GM12878 (cell line): Measurements from ENCODE around the gene TOP1. TPM values are rescaled to one million over a fixed set of nuclear protein-coding genes. Genes with fewer than 3 reads are reported as not detected.

Experiments used
- BCL11A ChIP-seq: IDR thresholded peaks from 2 replicates; pipeline ENCODE4 v1.6.1; 2011; ENCODE audit warnings: low read depth, low read length
- CBFB ChIP-seq: IDR thresholded peaks from 2 replicates; pipeline ENCODE4 v1.6.1; 2016; ENCODE audit warnings: antibody characterized with exemption, low read depth
- CHD1 ChIP-seq: IDR thresholded peaks from 2 replicates; pipeline ENCODE4 v1.6.1; 2012; ENCODE audit warnings: low read depth, low read length, improper control_type of control experiment
- HCFC1 ChIP-seq: fragments of 150-350 bp; IDR thresholded peaks from 2 replicates; pipeline ENCODE4 v1.6.1; 2014; ENCODE audit warnings: low read length
- HDGF ChIP-seq: fragments of 450-650 bp; IDR thresholded peaks from 2 replicates; pipeline ENCODE4 v1.6.1; 2016; ENCODE audit warnings: antibody characterized with exemption
- IKZF2 ChIP-seq, 2 experiments: fragments of 450-650 bp; IDR thresholded peaks; 2 replicates each; pipeline ENCODE4 v1.6.1; 2017; ENCODE audit warnings: mild to moderate bottlenecking in 2 of 2, moderate library complexity in 2 of 2
- JUNB ChIP-seq: IDR thresholded peaks from 2 replicates; pipeline ENCODE4 v1.6.1; 2016; ENCODE audit warnings: antibody characterized with exemption, mild to moderate bottlenecking
- MEF2B ChIP-seq: fragments of 450-650 bp; IDR thresholded peaks from 2 replicates; pipeline ENCODE4 v1.6.1; 2018; ENCODE audit warnings: mild to moderate bottlenecking, moderate library complexity; ENCODE audit not compliant: partially characterized antibody, poor library complexity, severe bottlenecking
- MXI1 ChIP-seq: fragments of 150-350 bp; IDR thresholded peaks from 2 replicates; pipeline ENCODE4 v1.6.1; 2011; ENCODE audit warnings: low read depth, mild to moderate bottlenecking, inconsistent platforms, low read length, improper control_type of control experiment
- NR2C1 ChIP-seq: fragments of 450-650 bp; IDR thresholded peaks from 2 replicates; pipeline ENCODE4 v1.6.1; 2017; ENCODE audit warnings: antibody characterized with exemption, mild to moderate bottlenecking, moderate library complexity
- NR2F1 ChIP-seq: fragments of 450-650 bp; conservative IDR thresholded peaks from 2 replicates; pipeline ENCODE4 v1.6.1; 2017; ENCODE audit warnings: mild to moderate bottlenecking
- PAX8 ChIP-seq: fragments of 450-650 bp; IDR thresholded peaks from 2 replicates; pipeline ENCODE4 v1.6.1; 2017; ENCODE audit warnings: mild to moderate bottlenecking, moderate library complexity
- PML ChIP-seq: IDR thresholded peaks from 2 replicates; pipeline ENCODE4 v1.6.1; 2012; ENCODE audit warnings: low read length, inconsistent platforms
- POLR2A ChIP-seq: IDR thresholded peaks from 2 replicates; pipeline ENCODE4 v1.6.1; 2011; ENCODE audit warnings: low read depth, mild to moderate bottlenecking, low read length
- POLR2AphosphoS2 ChIP-seq: IDR thresholded peaks from 2 replicates; pipeline ENCODE4 v1.6.1; 2011; ENCODE audit warnings: low read depth, mild to moderate bottlenecking, low read length, improper control_type of control experiment, moderate library complexity
- RUNX3 ChIP-seq: IDR thresholded peaks from 2 replicates; pipeline ENCODE4 v1.6.1; 2012; ENCODE audit warnings: low read length, inconsistent platforms
- SP1 ChIP-seq: IDR thresholded peaks from one replicate; pipeline ENCODE4 v1.6.1; 2011; ENCODE audit warnings: low read depth, low read length
- TCF7 ChIP-seq: IDR thresholded peaks from 2 replicates; pipeline ENCODE4 v1.6.1; 2014; ENCODE audit warnings: antibody characterized with exemption, borderline replicate concordance
- YY1 ChIP-seq: IDR thresholded peaks from 2 replicates; pipeline ENCODE4 v1.6.1; 2011; ENCODE audit warnings: low read depth, mild to moderate bottlenecking, low read length
- ZBED1 ChIP-seq: IDR thresholded peaks from 2 replicates; pipeline ENCODE4 v1.6.1; 2016; ENCODE audit warnings: borderline replicate concordance
- ZNF274 ChIP-seq: IDR thresholded peaks from one replicate; pipeline ENCODE4 v1.8.0; 2011; ENCODE audit not compliant: insufficient read length, insufficient read depth
- ZSCAN29 ChIP-seq: fragments of 450-650 bp; IDR thresholded peaks from 2 replicates; pipeline ENCODE4 v1.6.1; 2017; ENCODE audit warnings: mild to moderate bottlenecking, moderate library complexity
- polyA plus RNA-seq, 11 experiments: library from polyadenylated mRNA; depleted of rRNA in 4 of 11; unstranded in 6 of 11; stranded (reverse) in 5 of 11; fragments of >200 nt; fragmentation: Nextera tagmentation in 4 of 11; fragmentation: Illumina TruSeq in 1 of 11; extraction: Ambion mirVana in 4 of 11; extraction: Trizol in 1 of 11; gene quantifications; 1 replicate in 1 of 11; 2 replicates in 10 of 11; pipeline versions ENCODE4 v1.2.1 to v1.2.3, GENCODE V29; 2011 to 2016; ENCODE audit warnings: inconsistent platforms in 2 of 11, missing spikeins in 2 of 11, low read depth in 1 of 11
- total RNA-seq, 4 experiments: library from RNA; depleted of rRNA in 3 of 4; stranded (reverse); fragments of >200 nt in 3 of 4; fragmentation: Illumina TruSeq in 1 of 4; extraction: Trizol in 1 of 4; gene quantifications; 2 replicates each; pipeline versions ENCODE4 v1.2.1 to v1.2.3, GENCODE V29; 2013 to 2021
- TF ChIP-seq, protein P1 (sequence below): fragments of 450-650 bp; IDR thresholded peaks from 2 replicates; pipeline ENCODE4 v1.6.1; 2017; ENCODE audit warnings: mild to moderate bottlenecking, moderate library complexity
- TF ChIP-seq, protein P2 (sequence below): fragments of 450-650 bp; IDR thresholded peaks from 2 replicates; pipeline ENCODE4 v1.6.1; 2017; ENCODE audit warnings: low read depth, mild to moderate bottlenecking, moderate library complexity
- TF ChIP-seq, protein P3 (sequence below): IDR thresholded peaks from 2 replicates; pipeline ENCODE4 v1.6.1; 2011; ENCODE audit warnings: low read depth, low read length, improper control_type of control experiment, borderline replicate concordance
- TF ChIP-seq, protein P4 (sequence below): fragments of 450-650 bp; IDR thresholded peaks from 2 replicates; pipeline ENCODE4 v1.6.1; 2017; ENCODE audit warnings: borderline replicate concordance

TOP1 gene
- total and polyA plus RNA-seq, 10 of the 15 experiments (the other 5 are each of a cell fraction or from before 2014, with no cell fraction given), result 21.5 to 128 (median 47.3) TPM

DNA sequence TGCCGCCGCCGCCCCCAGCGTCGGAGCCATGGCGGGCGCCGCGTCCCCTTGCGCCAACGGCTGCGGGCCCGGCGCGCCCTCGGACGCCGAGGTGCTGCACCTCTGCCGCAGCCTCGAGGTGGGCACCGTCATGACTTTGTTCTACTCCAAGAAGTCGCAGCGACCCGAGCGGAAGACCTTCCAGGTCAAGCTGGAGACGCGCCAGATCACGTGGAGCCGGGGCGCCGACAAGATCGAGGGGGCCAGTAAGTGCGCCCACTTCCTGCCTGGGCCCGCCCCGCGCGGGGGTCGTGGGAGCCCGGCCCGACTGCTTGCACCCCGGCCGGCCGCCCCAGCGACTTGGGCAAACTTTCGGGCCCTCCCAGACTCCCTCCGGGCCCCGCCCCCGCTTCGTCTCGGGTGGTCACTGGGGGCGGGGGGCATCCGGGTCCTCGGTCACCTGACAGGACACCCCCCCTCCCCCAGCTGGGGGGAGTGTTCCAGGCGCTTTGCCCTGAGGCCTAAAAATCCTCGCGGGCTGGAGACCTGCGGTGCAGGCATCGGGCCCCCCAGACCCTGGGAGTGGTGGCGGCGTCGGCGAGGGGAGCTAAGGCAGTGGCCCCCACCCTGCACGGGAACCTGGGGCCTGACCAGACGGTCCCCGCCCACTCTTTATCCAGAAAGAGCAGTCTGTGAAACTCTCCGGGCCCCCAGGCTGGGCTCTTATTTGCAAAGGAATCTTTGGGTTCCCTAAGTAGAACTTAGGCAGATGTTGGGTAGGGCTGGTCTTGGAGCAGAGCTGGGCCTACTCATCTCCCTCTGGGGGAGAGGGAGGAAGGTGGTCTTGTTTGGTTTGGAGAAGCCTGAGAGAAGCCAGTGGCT lies 109.2 kb downstream of the TOP1 start (continued):
- TF ChIP-seq, protein P1, sequence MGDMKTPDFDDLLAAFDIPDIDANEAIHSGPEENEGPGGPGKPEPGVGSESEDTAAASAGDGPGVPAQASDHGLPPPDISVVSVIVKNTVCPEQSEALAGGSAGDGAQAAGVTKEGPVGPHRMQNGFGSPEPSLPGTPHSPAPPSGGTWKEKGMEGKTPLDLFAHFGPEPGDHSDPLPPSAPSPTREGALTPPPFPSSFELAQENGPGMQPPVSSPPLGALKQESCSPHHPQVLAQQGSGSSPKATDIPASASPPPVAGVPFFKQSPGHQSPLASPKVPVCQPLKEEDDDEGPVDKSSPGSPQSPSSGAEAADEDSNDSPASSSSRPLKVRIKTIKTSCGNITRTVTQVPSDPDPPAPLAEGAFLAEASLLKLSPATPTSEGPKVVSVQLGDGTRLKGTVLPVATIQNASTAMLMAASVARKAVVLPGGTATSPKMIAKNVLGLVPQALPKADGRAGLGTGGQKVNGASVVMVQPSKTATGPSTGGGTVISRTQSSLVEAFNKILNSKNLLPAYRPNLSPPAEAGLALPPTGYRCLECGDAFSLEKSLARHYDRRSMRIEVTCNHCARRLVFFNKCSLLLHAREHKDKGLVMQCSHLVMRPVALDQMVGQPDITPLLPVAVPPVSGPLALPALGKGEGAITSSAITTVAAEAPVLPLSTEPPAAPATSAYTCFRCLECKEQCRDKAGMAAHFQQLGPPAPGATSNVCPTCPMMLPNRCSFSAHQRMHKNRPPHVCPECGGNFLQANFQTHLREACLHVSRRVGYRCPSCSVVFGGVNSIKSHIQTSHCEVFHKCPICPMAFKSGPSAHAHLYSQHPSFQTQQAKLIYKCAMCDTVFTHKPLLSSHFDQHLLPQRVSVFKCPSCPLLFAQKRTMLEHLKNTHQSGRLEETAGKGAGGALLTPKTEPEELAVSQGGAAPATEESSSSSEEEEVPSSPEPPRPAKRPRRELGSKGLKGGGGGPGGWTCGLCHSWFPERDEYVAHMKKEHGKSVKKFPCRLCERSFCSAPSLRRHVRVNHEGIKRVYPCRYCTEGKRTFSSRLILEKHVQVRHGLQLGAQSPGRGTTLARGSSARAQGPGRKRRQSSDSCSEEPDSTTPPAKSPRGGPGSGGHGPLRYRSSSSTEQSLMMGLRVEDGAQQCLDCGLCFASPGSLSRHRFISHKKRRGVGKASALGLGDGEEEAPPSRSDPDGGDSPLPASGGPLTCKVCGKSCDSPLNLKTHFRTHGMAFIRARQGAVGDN, result peak; percentile 8; the same call in 1 of the 2 replicates
- TF ChIP-seq, protein P2, sequence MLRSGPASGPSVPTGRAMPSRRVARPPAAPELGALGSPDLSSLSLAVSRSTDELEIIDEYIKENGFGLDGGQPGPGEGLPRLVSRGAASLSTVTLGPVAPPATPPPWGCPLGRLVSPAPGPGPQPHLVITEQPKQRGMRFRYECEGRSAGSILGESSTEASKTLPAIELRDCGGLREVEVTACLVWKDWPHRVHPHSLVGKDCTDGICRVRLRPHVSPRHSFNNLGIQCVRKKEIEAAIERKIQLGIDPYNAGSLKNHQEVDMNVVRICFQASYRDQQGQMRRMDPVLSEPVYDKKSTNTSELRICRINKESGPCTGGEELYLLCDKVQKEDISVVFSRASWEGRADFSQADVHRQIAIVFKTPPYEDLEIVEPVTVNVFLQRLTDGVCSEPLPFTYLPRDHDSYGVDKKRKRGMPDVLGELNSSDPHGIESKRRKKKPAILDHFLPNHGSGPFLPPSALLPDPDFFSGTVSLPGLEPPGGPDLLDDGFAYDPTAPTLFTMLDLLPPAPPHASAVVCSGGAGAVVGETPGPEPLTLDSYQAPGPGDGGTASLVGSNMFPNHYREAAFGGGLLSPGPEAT, result no peak; the same call in 1 of the 2 replicates
- TF ChIP-seq HCFC1, result no peak
- TF ChIP-seq PML, result peak; percentile 38; the same call in 1 of the 2 replicates
- TF ChIP-seq, protein P3, sequence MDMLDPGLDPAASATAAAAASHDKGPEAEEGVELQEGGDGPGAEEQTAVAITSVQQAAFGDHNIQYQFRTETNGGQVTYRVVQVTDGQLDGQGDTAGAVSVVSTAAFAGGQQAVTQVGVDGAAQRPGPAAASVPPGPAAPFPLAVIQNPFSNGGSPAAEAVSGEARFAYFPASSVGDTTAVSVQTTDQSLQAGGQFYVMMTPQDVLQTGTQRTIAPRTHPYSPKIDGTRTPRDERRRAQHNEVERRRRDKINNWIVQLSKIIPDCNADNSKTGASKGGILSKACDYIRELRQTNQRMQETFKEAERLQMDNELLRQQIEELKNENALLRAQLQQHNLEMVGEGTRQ, result peak; percentile 38
- 0 out of 2 replicates have a peak, but pooled peaks have one; percentile 40 for TF ChIP-seq MXI1
- no peak for TF ChIP-seq RUNX3
- TF ChIP-seq HDGF, result no peak
- TF ChIP-seq POLR2A, result peak; percentile 60; the same call in 1 of the 2 replicates
- 0 out of 4 replicates have a peak, but pooled peaks of 1 of the 2 experiments have one; percentile 13 for TF ChIP-seq IKZF2 (IDR thresholded peaks at IDR 0.05)
- no peak for TF ChIP-seq CBFB
- no peak for TF ChIP-seq CHD1
- peak; percentile 88 for TF ChIP-seq NR2C1
- TF ChIP-seq TCF7, result no peak
- TF ChIP-seq POLR2AphosphoS2, result no peak
- no peak for TF ChIP-seq ZSCAN29
- no peak for TF ChIP-seq ZNF274
- peak; percentile 25 for TF ChIP-seq MEF2B
- no peak for TF ChIP-seq JUNB
- peak; percentile 14 for TF ChIP-seq SP1
- no peak for TF ChIP-seq ZBED1
- TF ChIP-seq, protein P4, sequence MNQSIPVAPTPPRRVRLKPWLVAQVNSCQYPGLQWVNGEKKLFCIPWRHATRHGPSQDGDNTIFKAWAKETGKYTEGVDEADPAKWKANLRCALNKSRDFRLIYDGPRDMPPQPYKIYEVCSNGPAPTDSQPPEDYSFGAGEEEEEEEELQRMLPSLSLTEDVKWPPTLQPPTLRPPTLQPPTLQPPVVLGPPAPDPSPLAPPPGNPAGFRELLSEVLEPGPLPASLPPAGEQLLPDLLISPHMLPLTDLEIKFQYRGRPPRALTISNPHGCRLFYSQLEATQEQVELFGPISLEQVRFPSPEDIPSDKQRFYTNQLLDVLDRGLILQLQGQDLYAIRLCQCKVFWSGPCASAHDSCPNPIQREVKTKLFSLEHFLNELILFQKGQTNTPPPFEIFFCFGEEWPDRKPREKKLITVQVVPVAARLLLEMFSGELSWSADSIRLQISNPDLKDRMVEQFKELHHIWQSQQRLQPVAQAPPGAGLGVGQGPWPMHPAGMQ, result no peak
- no peak for TF ChIP-seq PAX8
- peak; percentile 73 for TF ChIP-seq NR2F1
- no peak for TF ChIP-seq YY1
- no peak for TF ChIP-seq BCL11A
